Cardiac ventricle fibroblast (primary cell): ENCODE measurements around the gene CHN2. TPM values are rescaled to one million over a fixed set of nuclear protein-coding genes. Genes with fewer than 3 reads are reported as not detected.

ENCODE experiments used
- total RNA-seq: library from RNA; depleted of rRNA; stranded (reverse); fragments of >200 nt; gene quantifications from 2 replicates; pipeline ENCODE4 v1.2.3, GENCODE V29; 2015

Gene CHN2
- 0.37 and 0.93 TPM in 2 replicates for total RNA-seq

DNA sequence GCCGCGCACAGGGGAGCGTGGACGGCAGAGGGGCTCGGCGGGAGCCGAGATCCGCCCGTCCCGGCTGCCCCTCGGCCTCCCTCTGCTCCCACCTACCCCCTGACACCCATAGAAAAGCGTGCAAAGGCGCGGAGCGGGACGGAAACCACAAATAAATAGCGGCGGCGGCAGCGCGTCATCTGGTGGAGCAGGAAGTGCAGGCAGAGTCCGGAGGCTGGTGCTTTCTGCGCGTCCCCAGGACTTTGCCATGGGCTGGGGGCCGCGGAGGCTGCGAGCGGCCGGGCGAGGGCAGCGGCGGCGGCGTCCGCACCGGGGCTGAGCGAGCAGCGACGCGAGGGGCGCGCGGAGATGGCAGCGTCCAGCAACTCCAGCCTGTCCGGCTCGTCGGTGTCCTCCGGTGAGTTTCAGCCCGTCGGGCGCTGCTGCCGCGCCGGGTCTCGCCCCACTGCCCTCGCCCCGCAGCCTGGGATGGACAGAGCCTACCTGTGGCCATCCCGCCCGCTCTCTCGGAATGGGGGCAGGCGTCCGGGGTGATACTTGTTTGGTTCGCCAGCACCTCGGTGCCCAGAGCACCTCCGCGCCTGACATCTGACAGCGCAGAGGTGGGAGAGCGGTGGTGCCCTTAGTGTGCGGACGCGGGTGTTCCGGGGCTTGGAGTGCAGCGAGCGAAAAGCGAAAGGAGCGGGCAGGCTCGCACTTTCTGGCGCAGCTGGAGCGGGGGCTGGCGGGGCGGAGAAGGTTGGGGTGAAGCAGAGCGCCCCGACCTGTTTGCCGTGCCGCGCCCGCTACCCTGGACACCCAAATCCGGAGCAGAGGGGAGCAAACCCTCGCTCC is at the start of gene CHN2:
Gene CHN2 (plus strand): TSS at position 182 of the 834 bp plus-strand sequence.

DNA sequence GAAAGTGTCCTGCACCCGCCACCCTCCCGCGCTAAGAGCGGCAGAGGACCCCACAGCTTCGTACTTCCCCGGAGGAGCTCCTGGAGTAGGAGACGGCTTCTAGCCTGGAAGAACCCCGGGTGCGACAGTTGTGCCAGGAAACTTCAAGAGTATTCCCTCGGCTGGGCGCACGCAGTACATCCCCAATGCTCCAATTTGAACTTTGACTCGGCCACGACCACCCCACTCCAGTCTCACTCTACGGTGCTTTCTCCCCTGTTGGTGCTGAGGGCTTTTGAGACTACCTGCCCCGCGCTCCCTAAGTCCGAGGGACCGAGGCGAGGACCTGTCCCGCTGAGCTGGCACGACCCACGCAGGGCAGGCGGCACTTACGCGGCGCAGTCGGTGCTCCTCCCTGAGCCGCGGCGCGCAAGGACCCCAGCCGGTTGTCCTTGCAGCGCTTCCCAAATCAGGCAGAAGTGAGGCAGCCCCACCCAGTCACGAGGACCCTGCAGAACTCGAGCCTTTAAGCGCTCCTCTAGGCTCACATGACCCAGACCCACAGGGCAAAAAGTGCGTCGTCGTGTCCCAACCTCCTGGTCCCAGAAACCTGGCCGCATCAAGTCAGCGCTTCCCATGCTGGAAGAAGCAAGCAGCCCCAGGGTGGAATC is 48.4 kb upstream of the CHN2 start, which contains the start of gene CPVL:
Gene CPVL (minus strand): TSS at position 481 of the 650 bp plus-strand sequence. CDS start 25,476 bp downstream, outside the sequence.

Other genes starting within 250 kb of the CHN2 start
- 11.4 and 11.6 TPM in 2 replicates for gene TRIL, start 236.4 kb upstream of the CHN2 start, total RNA-seq
- gene CPVL, start 48.2 kb upstream of the CHN2 start, total RNA-seq, result 6.1 and 6.7 TPM in 2 replicates